GM23338 (cell line): ENCODE measurements around the gene KYAT1. TPM values are rescaled to one million over a fixed set of nuclear protein-coding genes. Genes with fewer than 3 reads are reported as not detected.

Source experiments
- ATAC-seq: fragments of 200-7000 bp; cut with Tn5 transposase; 3 replicates; pipeline ENCODE4 v1.9.1; 2020
- DNase-seq: peaks from one replicate; pipeline ENCODE4 v3.0.0-alpha.2; 2015; ENCODE audit warnings: low spot score
- H2AFZ ChIP-seq: fragments of 200-600 bp; sonication (generic); 2 replicates; pipeline ENCODE4 v1.8.0; 2016; ENCODE audit warnings: antibody characterized with exemption, mild to moderate bottlenecking, moderate library complexity
- H3F3A ChIP-seq: fragments of 200-600 bp; sonication (generic); replicated peaks from 2 replicates; pipeline ENCODE4 v1.8.0; 2017; ENCODE audit warnings: antibody characterized with exemption, mixed run types, low read depth
- H3K27ac ChIP-seq: fragments of 200-600 bp; sonication (generic); 2 replicates; pipeline ENCODE4 v1.6.1; 2016; ENCODE audit warnings: low read depth
- H3K27me3 ChIP-seq: fragments of 200-600 bp; sonication (generic); 2 replicates; pipeline ENCODE4 v1.8.0; 2016; ENCODE audit warnings: mild to moderate bottlenecking, mixed run types, moderate library complexity; ENCODE audit not compliant: insufficient read depth
- H3K36me3 ChIP-seq: fragments of 200-600 bp; sonication (generic); 2 replicates; pipeline ENCODE4 v1.8.0; 2016; ENCODE audit warnings: mild to moderate bottlenecking; ENCODE audit not compliant: insufficient read depth
- H3K4me1 ChIP-seq: fragments of 200-600 bp; sonication (generic); 2 replicates; pipeline ENCODE4 v1.8.0; 2016; ENCODE audit warnings: mild to moderate bottlenecking, moderate library complexity; ENCODE audit not compliant: insufficient read depth
- H3K4me2 ChIP-seq: fragments of 200-600 bp; sonication (generic); 2 replicates; pipeline ENCODE4 v1.7.1; 2017; ENCODE audit warnings: mixed run types
- H3K4me3 ChIP-seq: fragments of 200-600 bp; sonication (generic); 2 replicates; pipeline ENCODE4 v1.6.1; 2016; ENCODE audit warnings: mixed run types
- H3K79me2 ChIP-seq: fragments of 200-600 bp; sonication (generic); replicated peaks from 2 replicates; pipeline ENCODE4 v1.8.0; 2017; ENCODE audit warnings: mild to moderate bottlenecking; ENCODE audit not compliant: insufficient read depth
- H3K9me2 ChIP-seq: fragments of 200-600 bp; sonication (generic); 2 replicates; pipeline ENCODE4 v1.8.0; 2017; ENCODE audit not compliant: insufficient read depth
- H4K20me1 ChIP-seq: fragments of 200-600 bp; sonication (generic); replicated peaks from 2 replicates; pipeline ENCODE4 v1.8.0; 2017; ENCODE audit warnings: mild to moderate bottlenecking; ENCODE audit not compliant: insufficient read depth
- H3K27ac Mint-ChIP-seq: 2 replicates; pipeline ENCODE4 v1.8.0; 2020; ENCODE audit warnings: inconsistent platforms, mild to moderate bottlenecking, moderate library complexity, mixed read lengths
- H3K27me3 Mint-ChIP-seq: 3 replicates; pipeline ENCODE4 v1.8.0; 2022; ENCODE audit warnings: low read depth, mild to moderate bottlenecking, moderate library complexity, mixed read lengths, inconsistent platforms; ENCODE audit not compliant: insufficient read depth, poor library complexity
- H3K36me3 Mint-ChIP-seq: 3 replicates; pipeline ENCODE4 v1.8.0; 2021; ENCODE audit warnings: low read depth, mild to moderate bottlenecking, inconsistent platforms, moderate library complexity, mixed read lengths
- H3K4me1 Mint-ChIP-seq: 3 replicates; pipeline ENCODE4 v1.8.0; 2020; ENCODE audit warnings: mild to moderate bottlenecking, inconsistent platforms, mixed read lengths
- H3K4me3 Mint-ChIP-seq: 3 replicates; pipeline ENCODE4 v1.8.0; 2021; ENCODE audit warnings: moderate library complexity, mild to moderate bottlenecking, inconsistent platforms, mixed read lengths
- H3K9me3 Mint-ChIP-seq: 3 replicates; pipeline ENCODE4 v1.8.0; 2020; ENCODE audit warnings: moderate library complexity, mild to moderate bottlenecking, inconsistent platforms, mixed read lengths
- CREB1 ChIP-seq: fragments of 250-450 bp; sonication (Bioruptor Pico); IDR thresholded peaks from 2 replicates; pipeline ENCODE4 v1.5.0; 2020; ENCODE audit warnings: low read depth, mild to moderate bottlenecking, moderate library complexity
- CTCF ChIP-seq, 2 experiments: fragments of 200-600 bp in 1 of 2; sonication (generic) in 1 of 2; conservative IDR thresholded peaks; 2 replicates each; pipeline versions ENCODE4 v1.5.1 to v1.6.1; 2016 to 2017; ENCODE audit warnings: antibody characterized with exemption in 2 of 2, low read depth in 2 of 2, mild to moderate bottlenecking in 2 of 2, moderate library complexity in 1 of 2
- ETS1 ChIP-seq: IDR thresholded peaks from 2 replicates; pipeline ENCODE4 v1.6.1; 2016; ENCODE audit warnings: antibody characterized with exemption
- EZH2 ChIP-seq: fragments of 200-600 bp; sonication (generic); IDR thresholded peaks from one replicate; pipeline ENCODE4 v1.8.0; 2017; ENCODE audit warnings: antibody characterized with exemption, mild to moderate bottlenecking, low read depth; ENCODE audit not compliant: unreplicated experiment
- EZH2phosphoT487 ChIP-seq: fragments of 200-600 bp; sonication (generic); IDR thresholded peaks from one replicate; pipeline ENCODE4 v1.8.1; 2018; ENCODE audit warnings: antibody characterized with exemption; ENCODE audit not compliant: unreplicated experiment
- JUNB ChIP-seq: IDR thresholded peaks from one replicate; pipeline ENCODE4 v1.6.1; 2016; ENCODE audit warnings: antibody characterized with exemption; ENCODE audit not compliant: unreplicated experiment
- POLR2AphosphoS5 ChIP-seq: IDR thresholded peaks from 2 replicates; pipeline ENCODE4 v1.6.1; 2016; ENCODE audit warnings: antibody characterized with exemption, low read depth
- REST ChIP-seq: IDR thresholded peaks from one replicate; pipeline ENCODE4 v1.6.1; 2018; ENCODE audit warnings: antibody characterized with exemption; ENCODE audit not compliant: unreplicated experiment
- STAT1 ChIP-seq: IDR thresholded peaks from one replicate; pipeline ENCODE4 v1.6.1; 2016; ENCODE audit warnings: antibody characterized with exemption; ENCODE audit not compliant: unreplicated experiment
- ZNF114 ChIP-seq: fragments of 250-450 bp; sonication (Bioruptor Pico); IDR thresholded peaks from 2 replicates; pipeline ENCODE4 v1.5.0; 2020; ENCODE audit warnings: mild to moderate bottlenecking, moderate library complexity
- ZNF331 ChIP-seq: fragments of 250-450 bp; sonication (Bioruptor Pico); IDR thresholded peaks from 2 replicates; pipeline ENCODE4 v1.5.0; 2020; ENCODE audit warnings: low read depth, mild to moderate bottlenecking, moderate library complexity
- polyA plus RNA-seq: library from polyadenylated mRNA; unstranded; fragments of >200 nt; fragmentation: Nextera tagmentation; extraction: Ambion mirVana; gene quantifications from 2 replicates; pipeline ENCODE4 v1.2.1, GENCODE V29; 2016
- total RNA-seq: library from RNA; depleted of rRNA; stranded (reverse); fragments of >200 nt; shearing (Covaris generic); gene quantifications from 2 replicates; pipeline ENCODE4 v1.2.3, GENCODE V29; 2014

Gene KYAT1
- total and polyA plus RNA-seq, 2 experiments from 2014 or later = 26.1 to 34.0 TPM

DNA sequence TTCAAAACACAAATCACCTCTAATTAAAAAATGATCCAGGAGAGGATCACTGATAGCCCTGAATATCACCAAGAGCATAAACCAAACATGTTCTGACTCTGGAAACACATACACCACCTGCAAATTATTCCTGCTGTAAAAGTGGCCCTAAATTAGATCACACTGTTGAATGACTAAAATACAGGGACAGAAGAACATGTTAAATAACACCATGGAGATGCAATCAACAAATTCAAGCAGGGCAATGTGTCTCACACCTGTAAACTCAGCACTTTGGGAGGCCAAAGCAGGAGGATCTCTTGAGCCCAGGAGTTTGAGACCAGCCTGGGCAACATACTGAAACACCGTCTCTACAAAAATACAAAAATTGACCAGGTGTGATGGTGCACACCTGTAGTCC, 33.9 kb downstream of the KYAT1 start (continued):
- TF ChIP-seq ZNF331 (CRISPR knock-in tag) = no peak
- TF ChIP-seq EZH2phosphoT487 = no peak

DNA sequence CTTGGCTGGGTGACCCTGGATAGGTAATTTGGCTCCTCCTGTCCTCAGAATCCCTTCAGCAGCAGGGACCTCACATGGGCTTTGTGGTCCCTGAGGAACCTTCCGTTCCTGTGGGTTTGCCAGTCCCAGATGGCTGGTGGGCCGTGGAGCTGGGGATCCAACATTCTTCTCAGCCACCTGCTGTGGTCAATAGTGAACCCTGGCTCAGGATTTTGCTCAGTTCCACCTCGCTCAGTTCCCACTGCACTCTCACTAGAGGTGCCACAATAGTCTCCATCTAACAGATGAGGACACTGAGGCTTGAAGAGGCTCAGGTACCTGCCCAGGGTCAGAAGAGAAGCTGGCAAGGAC, 35.1 kb downstream of the KYAT1 start:
- Histone ChIP-seq H2AFZ (no peak overlapping the region), H3K9me2 (no peaks in the 10 kb centered on the region), H4K20me1 (no peaks in the 10 kb centered on the region; the same call in 1 of the 2 replicates), H3F3A (0 out of 2 replicates have a peak, but pooled peaks cover 4% of the 10 kb centered on the region), H3K4me3 (no peak overlapping the region), H3K27me3 (no peaks in the 10 kb centered on the region), H3K79me2 (no peaks in the 10 kb centered on the region), H3K4me2 (no peak overlapping the region), H3K36me3 (no peaks in the 10 kb centered on the region), H3K4me1 (no peaks in the 10 kb centered on the region), H3K27ac (no peak overlapping the region)
- TF ChIP-seq CREB1 (no peak), ZNF114 (CRISPR knock-in tag) (no peak), CTCF (conservative IDR thresholded peaks at IDR 0.05; ENCODE audit: low read depth in 2 of 2) (no peak), EZH2phosphoT487 (no peak), POLR2AphosphoS5 (no peak), JUNB (no peak), ETS1 (no peak), ZNF331 (CRISPR knock-in tag) (no peak), STAT1 (no peak), EZH2 (no peak), REST (no peak)
- peaks cover 28% of the 10 kb centered on the region for H3K9me3 Mint-ChIP-seq
- DNase-seq (no peak), ATAC-seq (no peak)
- no peak overlapping the region for H3K4me3 Mint-ChIP-seq
- H3K4me1 Mint-ChIP-seq = no peaks in the 10 kb centered on the region; the same call in 2 of the 3 replicates
- H3K36me3 Mint-ChIP-seq = peaks cover 35% of the 10 kb centered on the region
- H3K27me3 Mint-ChIP-seq = peaks cover 2% of the 10 kb centered on the region
- no peak overlapping the region for H3K27ac Mint-ChIP-seq
